NT2/D1 (cell line): Measurements from ENCODE around the gene ACAP3.

ENCODE experiments used
- DNase-seq: peaks from one replicate; pipeline ENCODE4 v3.0.0-alpha.2; 2011; ENCODE audit warnings: low read depth, low spot score
- H3K27me3 ChIP-seq: 2 replicates; pipeline ENCODE4 v1.6.0; 2011; ENCODE audit warnings: mild to moderate bottlenecking; ENCODE audit not compliant: insufficient read length, insufficient read depth
- H3K36me3 ChIP-seq: 2 replicates; pipeline ENCODE4 v1.6.1; 2011; ENCODE audit warnings: mild to moderate bottlenecking, low read length, mixed read lengths; ENCODE audit not compliant: insufficient read depth, insufficient read length
- H3K4me1 ChIP-seq: 2 replicates; pipeline ENCODE4 v1.5.1; 2011; ENCODE audit not compliant: insufficient read depth, insufficient read length
- H3K4me3 ChIP-seq: 2 replicates; pipeline ENCODE4 v1.5.1; 2011; ENCODE audit warnings: low read depth; ENCODE audit not compliant: insufficient read length
- H3K9ac ChIP-seq: 2 replicates; pipeline ENCODE4 v1.6.0; 2011; ENCODE audit warnings: low read depth; ENCODE audit not compliant: insufficient read length
- H3K9me3 ChIP-seq: 2 replicates; pipeline ENCODE4 v1.5.1; 2011; ENCODE audit warnings: mild to moderate bottlenecking, low read length; ENCODE audit not compliant: insufficient read depth
- SUZ12 ChIP-seq: IDR thresholded peaks from 2 replicates; pipeline ENCODE4 v1.6.1; 2011; ENCODE audit not compliant: insufficient read length, insufficient read depth; ENCODE audit errors: extremely low read depth
- YY1 ChIP-seq: IDR thresholded peaks from 2 replicates; pipeline ENCODE4 v1.6.1; 2011; ENCODE audit not compliant: insufficient read length, insufficient read depth
- ZNF274 ChIP-seq: IDR thresholded peaks from 2 replicates; pipeline ENCODE4 v1.6.1; 2011; ENCODE audit warnings: mild to moderate bottlenecking, low read depth, low read length

ACAP3 gene

DNA sequence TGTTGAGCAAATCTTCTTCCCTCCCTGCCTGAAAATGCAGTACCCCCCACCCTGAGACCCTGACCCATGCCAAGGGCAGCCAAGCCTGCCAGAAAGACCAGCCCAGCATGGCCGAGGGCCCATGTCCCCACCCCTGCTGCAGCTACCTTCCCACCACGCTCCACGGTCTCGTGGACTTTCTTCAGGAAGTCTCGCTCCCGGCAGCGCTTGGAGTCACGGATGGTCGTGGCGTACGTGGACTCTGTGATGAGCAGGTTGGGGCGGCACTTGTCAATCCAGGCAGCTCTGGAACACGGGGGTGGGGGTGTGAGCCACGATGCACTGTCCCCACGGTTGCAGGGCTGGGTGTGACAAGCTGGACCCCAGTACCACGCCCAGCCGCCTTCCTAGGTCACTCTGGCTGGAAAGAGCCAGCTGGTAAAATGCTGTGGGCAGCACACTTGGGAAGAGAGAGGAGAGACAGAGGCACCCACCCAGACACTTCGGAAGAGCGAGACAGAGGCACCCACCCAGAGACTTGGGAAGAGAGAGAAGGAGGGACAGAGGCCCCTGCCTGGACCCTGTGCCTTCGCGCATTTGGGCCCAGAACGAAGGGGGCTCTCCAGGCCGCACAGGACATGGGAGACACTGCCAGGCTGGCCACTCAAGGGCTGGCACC, 7.1 kb upstream of the ACAP3 start:
- H3K4me1 ChIP-seq, result peaks cover 12% of the 10 kb centered on the region
- no peaks in the 10 kb centered on the region for H3K9me3 ChIP-seq
- H3K36me3 ChIP-seq, result peaks cover 80% of the 10 kb centered on the region
- DNase-seq, result no peak
- H3K4me3 ChIP-seq, result no peak overlapping the region
- no peaks in the 10 kb centered on the region for H3K27me3 ChIP-seq
- peak overlapping the region; percentile 70 for H3K9ac ChIP-seq
- TF ChIP-seq YY1 (no peak), ZNF274 (no peak), SUZ12 (no peak)

DNA sequence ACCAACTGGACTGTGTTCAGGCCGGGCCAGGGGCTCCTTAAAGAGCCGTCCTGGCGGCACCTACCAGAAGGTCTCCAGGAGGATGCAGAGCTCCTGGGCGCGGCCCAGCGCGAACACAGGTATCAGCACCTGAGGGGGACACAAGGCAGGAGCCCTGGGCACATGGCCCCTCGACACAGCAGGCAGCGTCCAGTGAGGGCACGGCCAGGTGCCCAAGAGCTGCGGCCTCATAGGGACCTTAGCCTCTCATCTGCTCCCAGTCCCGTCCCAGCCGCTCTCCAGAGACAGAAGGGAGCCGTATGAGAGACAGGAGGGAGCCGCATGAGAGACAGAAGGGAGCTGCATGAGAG, 6.5 kb upstream of the ACAP3 start:
- peaks cover 79% of the 10 kb centered on the region for H3K36me3 ChIP-seq

DNA sequence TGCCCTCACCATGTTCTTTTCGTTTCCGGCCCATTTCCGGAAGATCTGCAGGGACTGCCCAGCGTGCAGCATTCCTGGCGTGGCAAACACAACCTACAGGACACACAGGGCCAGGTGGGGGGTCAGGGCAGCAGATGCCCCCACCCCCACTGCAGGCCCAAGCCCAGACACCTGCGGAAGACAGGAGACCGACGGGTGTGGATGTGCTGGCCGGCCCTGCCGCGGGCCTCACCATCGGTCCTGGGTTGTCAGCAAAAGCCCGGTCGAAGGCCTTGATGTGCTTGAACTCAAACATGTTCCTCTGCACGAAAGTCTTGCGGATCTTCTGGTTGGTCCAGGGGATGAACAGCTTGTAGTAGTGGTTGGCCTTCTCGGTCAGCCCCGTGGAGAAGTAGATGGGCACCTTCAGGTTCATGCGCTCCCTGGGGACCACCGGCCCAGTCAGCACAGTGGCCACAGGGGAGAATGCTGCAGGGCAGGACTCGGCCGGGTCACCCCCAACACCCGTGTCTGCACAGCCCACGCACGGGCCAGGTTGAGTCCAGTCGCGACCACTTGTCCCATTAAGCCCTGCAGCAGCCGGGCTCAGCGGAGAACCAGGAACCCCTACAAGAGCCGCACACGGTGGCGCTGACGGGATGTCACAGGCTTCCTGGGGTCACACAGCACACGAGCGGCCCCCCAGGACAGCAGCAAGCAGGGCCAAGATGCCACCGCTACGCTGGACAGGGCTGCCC, 5.9 kb upstream of the ACAP3 start:
- TF ChIP-seq ZNF274, result no peak
- TF ChIP-seq SUZ12, result no peak
- Histone ChIP-seq H3K4me1 (peaks cover 12% of the 10 kb centered on the region), H3K36me3 (peaks cover 75% of the 10 kb centered on the region), H3K9ac (no peak overlapping the region), H3K4me3 (no peak overlapping the region), H3K9me3 (no peaks in the 10 kb centered on the region), H3K27me3 (no peaks in the 10 kb centered on the region)
- DNase-seq, result no peak

More for the DNA sequence above, 6.5 kb upstream of the ACAP3 start:
- H3K27me3 ChIP-seq, result no peaks in the 10 kb centered on the region
- H3K4me1 ChIP-seq, result peaks cover 12% of the 10 kb centered on the region
- H3K9me3 ChIP-seq, result no peaks in the 10 kb centered on the region
- TF ChIP-seq YY1 (no peak), SUZ12 (no peak), ZNF274 (no peak)
- H3K9ac ChIP-seq, result no peak overlapping the region
- no peak overlapping the region for H3K4me3 ChIP-seq
- DNase-seq, result no peak

DNA sequence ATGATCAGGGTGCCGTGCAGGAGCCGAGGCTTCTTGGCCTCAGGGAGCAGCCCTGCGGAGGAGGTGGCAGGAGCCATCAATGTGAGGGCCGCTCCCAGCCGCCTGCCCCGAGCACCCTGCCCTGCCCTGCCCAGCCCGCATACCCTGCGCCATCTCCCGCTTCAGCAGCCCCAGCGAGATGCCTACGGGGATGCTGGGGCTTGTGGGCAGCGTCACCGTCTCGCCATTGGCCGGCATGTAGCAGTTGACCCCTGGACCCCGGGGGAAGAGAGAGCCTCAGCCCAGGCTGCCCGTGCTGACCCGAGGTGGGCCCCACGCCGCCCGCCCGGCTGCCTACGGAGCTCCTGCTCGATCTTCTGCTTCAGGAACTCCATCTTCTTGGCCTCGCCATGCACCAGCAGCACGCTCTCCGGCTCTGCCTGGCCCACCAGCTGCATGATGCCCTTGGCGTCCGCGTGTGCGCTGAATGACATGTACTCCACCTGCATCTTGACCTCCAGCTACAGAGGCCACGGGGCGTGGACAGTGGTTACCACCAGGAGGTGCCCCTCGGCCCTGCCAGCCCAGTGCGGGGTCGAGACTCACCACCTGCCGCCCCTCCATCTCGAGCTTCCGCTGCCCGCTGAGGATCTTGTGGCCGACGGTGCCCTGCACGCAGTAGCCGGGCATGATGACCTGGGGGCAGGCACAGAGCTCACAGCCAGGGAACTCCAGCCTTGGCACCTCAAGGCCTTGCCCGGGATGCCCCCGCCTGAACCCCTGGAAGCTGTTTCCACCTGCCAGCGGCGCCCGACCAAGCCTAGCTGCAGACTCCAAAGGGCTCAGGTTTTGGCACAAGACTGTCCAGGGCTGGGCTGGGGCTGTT, 5.0 kb upstream of the ACAP3 start:
- Histone ChIP-seq H3K4me1 (peaks cover 12% of the 10 kb centered on the region), H3K27me3 (no peaks in the 10 kb centered on the region), H3K36me3 (peaks cover 71% of the 10 kb centered on the region), H3K9ac (peak overlapping the region; percentile 21), H3K9me3 (no peaks in the 10 kb centered on the region), H3K4me3 (no peak overlapping the region)
- TF ChIP-seq YY1 (no peak), ZNF274 (no peak), SUZ12 (no peak)
- DNase-seq, result no peak

DNA sequence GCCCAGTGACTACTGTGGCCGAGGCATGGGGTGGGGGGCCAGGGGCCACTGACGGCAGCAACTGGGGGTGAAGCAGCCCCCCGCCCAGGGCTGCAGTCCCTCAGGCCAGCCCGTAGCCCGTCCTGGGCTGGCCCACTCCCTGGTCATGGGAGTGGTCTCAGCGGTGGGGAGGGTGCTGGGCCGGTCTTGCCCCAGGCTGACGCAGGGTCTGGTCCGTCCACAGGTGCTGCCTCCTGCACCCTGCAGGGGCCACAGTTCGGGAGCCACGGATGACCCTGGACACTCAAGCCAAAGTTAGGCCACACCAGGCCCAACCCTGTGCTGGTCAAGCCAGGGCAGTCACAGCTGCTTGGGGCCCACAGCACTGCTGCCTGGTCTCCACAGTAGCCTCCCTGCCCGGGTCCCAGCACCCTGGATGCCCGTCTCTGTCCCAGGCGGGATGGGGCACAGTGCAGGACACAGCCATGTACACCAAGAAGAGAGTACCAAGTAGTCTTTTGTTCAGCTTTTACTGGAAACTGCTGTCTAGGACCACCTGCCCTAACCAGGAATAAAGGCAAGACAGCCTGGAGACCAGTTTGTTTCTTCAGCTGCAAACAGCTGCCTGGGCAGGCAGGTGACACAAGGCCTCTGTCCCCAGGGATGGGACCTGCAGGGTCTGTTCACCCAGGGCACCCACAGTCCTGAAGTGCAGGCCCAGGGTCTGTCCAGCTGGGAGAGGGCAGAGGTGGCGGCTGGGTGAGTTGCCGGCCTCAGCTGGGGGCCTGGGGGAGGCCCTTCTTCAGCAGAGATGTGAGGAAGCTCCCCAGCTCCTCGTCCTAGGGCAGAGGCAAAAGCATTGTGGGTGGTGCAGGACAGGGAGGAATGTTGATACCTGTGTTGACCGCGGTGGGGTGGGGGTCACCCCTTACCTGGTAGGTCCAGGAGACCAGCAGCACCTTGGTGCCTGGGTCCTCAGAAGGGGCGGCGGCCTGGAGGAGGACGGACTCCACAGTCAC, 3.7 kb upstream of the ACAP3 start:
- TF ChIP-seq SUZ12 (no peak), YY1 (no peak), ZNF274 (no peak)
- no peaks in the 10 kb centered on the region for H3K9me3 ChIP-seq
- no peak overlapping the region for H3K4me3 ChIP-seq
- peaks cover 14% of the 10 kb centered on the region for H3K4me1 ChIP-seq
- no peaks in the 10 kb centered on the region for H3K27me3 ChIP-seq
- no peak overlapping the region for H3K9ac ChIP-seq
- peaks cover 70% of the 10 kb centered on the region for H3K36me3 ChIP-seq
- DNase-seq, result no peak

DNA sequence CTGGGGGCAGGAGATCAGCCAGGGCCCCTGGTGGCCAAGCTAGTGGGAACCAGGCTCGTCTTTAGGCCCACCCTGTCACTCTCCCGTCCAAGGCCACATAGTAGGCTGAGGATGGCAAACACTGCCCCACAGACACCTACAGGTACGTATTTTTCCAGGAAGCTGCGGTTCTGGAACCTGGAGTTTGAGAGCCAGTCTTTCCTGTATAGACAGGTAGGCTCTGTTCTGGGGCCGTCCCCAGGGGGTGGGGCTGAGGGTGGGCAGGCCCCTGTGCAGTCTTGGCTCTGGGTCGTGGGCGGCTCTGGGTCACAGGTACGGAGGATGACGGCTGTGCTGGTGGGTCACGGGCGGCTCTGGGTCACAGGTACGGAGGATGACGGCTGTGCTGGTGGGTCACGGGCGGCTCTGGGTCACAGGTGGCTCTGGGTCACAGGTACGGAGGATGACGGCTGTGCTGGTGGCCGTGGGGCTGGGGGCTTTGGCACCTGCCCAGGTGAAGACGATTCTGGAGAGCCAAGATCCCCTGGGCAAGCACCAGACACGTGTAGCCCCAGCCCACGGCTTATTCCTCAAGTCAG, 2.8 kb upstream of the ACAP3 start:
- no peak for TF ChIP-seq YY1
- TF ChIP-seq ZNF274, result no peak
- no peak for TF ChIP-seq SUZ12
- H3K9ac ChIP-seq, result no peak overlapping the region
- peaks cover 65% of the 10 kb centered on the region for H3K36me3 ChIP-seq
- no peak for DNase-seq
- H3K9me3 ChIP-seq, result no peaks in the 10 kb centered on the region
- H3K27me3 ChIP-seq, result no peaks in the 10 kb centered on the region
- H3K4me1 ChIP-seq, result peaks cover 18% of the 10 kb centered on the region
- no peak overlapping the region for H3K4me3 ChIP-seq
